ELF-1 (cell line): ENCODE measurements around the gene SERINC3.
A peak's percentile ranks its signal among the peaks of the same experiment; 100 is the strongest.
"Not testable (repeated sequence)": the region's sequence is repeated elsewhere in the genome, so short reads cannot be mapped to it uniquely, and the experiment has no call there.

Source experiments
- DNase-seq: peaks from one replicate; pipeline ENCODE4 v3.0.0-alpha.2; 2016; ENCODE audit warnings: low read depth, low spot score

SERINC3 gene

GRCh38 chr20:44494266-44494665 is 27.6 kb downstream of the SERINC3 start:
- DNase-seq = no peak

GRCh38 chr20:44491635-44492395 is 30.1 kb downstream of the SERINC3 start:
- DNase-seq = no peak

- DNase-seq = no peak
Observed at GRCh38 chr20:44489931-44490330, 31.9 kb downstream of the SERINC3 start.

- no peak for DNase-seq
Observed at GRCh38 chr20:44489223-44489622, 32.6 kb downstream of the SERINC3 start.

- DNase-seq = no peak
Observed at GRCh38 chr20:44488551-44488950, 33.3 kb downstream of the SERINC3 start.

- no peak for DNase-seq
Observed at GRCh38 chr20:44485830-44486198, 36.1 kb downstream of the SERINC3 start.

GRCh38 chr20:44485078-44485829 is 36.6 kb downstream of the SERINC3 start:
- DNase-seq = no peak

- DNase-seq = no peak
Observed at GRCh38 chr20:44483112-44483511, 38.8 kb downstream of the SERINC3 start.

GRCh38 chr20:44481719-44482416 is 40.0 kb downstream of the SERINC3 start:
- no peak for DNase-seq

- no peak for DNase-seq
Observed at GRCh38 chr20:44480097-44480496, 41.8 kb downstream of the SERINC3 start.

- DNase-seq = no peak
Observed at GRCh38 chr20:44479643-44480042, 42.2 kb downstream of the SERINC3 start.

GRCh38 chr20:44478206-44478605 is 43.7 kb downstream of the SERINC3 start:
- DNase-seq = no peak

GRCh38 chr20:44477151-44477550 is 44.7 kb downstream of the SERINC3 start:
- no peak for DNase-seq

GRCh38 chr20:44475694-44476560 is 45.9 kb downstream of the SERINC3 start, which contains the start of gene TTPAL:
Gene TTPAL (plus strand): TSS chr20:44475874. CDS start chr20:44480000, 4,126 bp downstream.
- DNase-seq = peak; percentile 93

- no peak for DNase-seq
Observed at GRCh38 chr20:44475372-44475693, 46.5 kb downstream of the SERINC3 start.

GRCh38 chr20:44472283-44472682 is 49.6 kb downstream of the SERINC3 start:
- DNase-seq = not testable (repeated sequence)

GRCh38 chr20:44471481-44471882 is 50.4 kb downstream of the SERINC3 start:
- peak; percentile 18 for DNase-seq

- no peak for DNase-seq
Observed at GRCh38 chr20:44470327-44470726, 51.5 kb downstream of the SERINC3 start.

- no peak for DNase-seq
Observed at GRCh38 chr20:44468044-44468782, 53.7 kb downstream of the SERINC3 start.

GRCh38 chr20:44467289-44467883 is 54.5 kb downstream of the SERINC3 start:
- DNase-seq = no peak
